GM21786 (cell line): ENCODE measurements around the gene SEPHS1.
"Not testable (repeated sequence)": the region's sequence is repeated elsewhere in the genome, so short reads cannot be mapped to it uniquely, and the experiment has no call there.

ENCODE experiments used
- ATAC-seq: cut with Tn5 transposase; IDR thresholded peaks from one replicate; pipeline ENCODE4 v1.9.1; 2021; ENCODE audit not compliant: unreplicated experiment

SEPHS1 gene

DNA sequence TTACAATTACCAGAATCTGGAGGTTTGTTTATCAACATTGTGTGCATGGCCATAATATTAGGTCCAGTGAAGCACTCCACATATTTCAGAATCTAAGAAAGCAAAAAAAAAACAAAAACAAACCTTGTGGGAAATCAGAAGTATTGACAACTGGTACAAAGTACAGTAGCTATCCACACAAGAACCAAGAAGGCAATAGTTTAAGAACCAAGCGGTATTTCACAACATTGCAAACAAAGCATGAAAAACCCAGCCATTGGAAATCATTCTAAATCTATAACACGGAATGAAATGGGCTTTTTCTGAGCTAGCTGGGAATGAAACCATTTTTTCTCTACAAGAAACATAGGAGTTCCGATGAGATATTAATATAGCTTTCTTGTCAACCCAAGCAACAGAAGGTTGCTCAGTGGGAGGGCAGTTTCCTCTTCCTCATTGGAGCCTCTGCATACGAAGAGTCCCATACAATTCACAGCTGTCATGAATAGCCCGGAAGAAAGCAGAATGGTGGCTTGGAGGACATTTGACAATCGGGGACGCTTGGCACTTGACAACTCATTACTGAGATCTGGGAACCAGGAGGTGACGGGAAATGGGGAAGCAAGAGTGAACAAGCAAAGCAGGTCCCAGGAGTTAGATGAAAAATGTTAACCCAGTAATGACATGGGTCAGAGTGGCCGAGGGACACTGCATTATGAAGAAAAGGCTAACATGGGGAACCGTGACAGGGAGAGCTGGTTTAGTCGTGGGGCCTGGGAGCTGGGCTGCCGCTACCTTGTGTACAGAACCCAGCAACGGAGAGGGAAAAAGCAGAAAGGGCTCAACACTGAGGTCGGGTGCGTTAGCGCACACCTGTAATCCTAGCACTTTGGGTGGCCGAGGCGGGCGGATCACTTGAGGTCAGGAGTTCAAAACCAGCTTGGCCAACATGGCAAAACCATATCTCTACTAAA is 56.0 kb downstream of the SEPHS1 start:
- no peak for ATAC-seq

- ATAC-seq, result no peak
Measured at GRCh38 chr10:13291061-13291460, 57.0 kb downstream of the SEPHS1 start.

- no peak for ATAC-seq
Measured at GRCh38 chr10:13284050-13284449, 64.0 kb downstream of the SEPHS1 start.

DNA sequence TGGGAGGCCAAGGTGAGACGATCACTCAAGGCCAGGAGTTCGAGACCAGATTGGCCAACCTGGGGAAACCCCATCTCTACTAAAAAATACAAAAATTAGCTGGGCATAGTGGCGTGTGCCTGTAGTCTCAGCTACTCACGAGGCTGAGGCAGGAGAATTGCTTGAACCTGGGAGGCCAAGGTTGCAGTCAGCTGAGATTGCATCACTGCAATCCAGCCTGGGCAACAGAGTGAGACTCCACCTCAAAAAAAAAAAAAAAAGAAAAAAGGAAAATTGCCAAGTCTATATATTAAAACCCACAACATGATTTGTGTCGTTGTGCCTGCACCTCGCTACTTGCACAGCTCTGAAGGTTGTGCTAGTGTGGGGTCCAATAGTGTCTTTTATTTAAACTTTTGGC is 65.7 kb downstream of the SEPHS1 start:
- not testable (repeated sequence) for ATAC-seq

DNA sequence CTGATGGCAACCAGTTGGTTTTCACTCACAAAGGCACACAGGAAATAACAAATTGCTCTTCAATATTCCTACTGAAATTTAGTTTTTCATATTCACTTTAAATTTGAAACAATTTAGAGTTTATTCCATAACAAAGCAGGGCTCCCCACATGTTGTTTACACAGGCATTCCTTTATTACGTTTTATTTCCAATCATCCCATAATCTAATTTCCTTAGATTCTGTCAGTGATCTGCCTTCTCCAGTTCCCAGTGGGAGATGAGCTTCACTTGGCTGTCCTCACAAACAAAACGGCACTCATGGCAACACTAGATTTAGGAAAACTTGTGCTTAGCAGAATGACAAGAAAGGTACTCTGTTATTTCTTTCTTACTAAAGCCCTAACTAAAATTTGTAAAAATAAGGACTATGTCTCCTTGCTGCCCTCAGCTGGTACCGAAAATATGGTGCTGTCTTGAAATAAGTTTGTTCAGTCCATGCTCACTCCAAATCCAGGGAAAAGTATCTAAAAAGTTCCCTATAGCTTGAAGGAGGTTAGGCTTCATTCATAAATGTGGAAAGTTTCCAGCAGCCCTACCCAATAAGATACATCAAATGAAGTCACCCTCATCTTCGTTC is 71.2 kb downstream of the SEPHS1 start:
- no peak for ATAC-seq

- not testable (repeated sequence) for ATAC-seq
Measured at GRCh38 chr10:13276146-13276545, 71.9 kb downstream of the SEPHS1 start.

- peak; percentile 41 for ATAC-seq
Measured at GRCh38 chr10:13272164-13272571, 75.9 kb downstream of the SEPHS1 start.

GRCh38 chr10:13271552-13272163 is 76.4 kb downstream of the SEPHS1 start:
- ATAC-seq, result peak; percentile 79

GRCh38 chr10:13270877-13271551 is 77.1 kb downstream of the SEPHS1 start:
- ATAC-seq, result no peak

DNA sequence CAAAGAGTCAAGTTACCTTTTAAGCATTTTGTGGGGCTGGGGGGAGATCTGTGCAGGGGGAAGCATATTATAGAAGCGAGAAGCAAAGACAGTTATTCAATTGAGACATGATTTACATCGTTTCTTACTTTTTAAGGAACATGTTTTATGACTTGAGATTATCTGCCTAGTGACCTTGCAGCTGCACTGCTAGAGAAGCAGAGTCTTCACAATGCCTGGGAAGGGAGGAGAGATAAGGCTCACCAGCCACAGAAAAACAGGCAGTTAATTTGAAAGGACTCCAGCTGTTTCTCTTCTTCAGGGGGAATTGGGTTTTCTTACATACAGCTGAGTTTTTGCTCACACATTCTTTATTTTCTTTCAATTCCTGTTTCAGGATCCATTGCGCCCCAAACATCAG is 79.3 kb downstream of the SEPHS1 start:
- ATAC-seq, result no peak

- ATAC-seq, result no peak
Measured at GRCh38 chr10:13268310-13268709, 79.8 kb downstream of the SEPHS1 start.
